MM.1S (cell line): ENCODE data around the gene MED27.

Experiments
- DNase-seq: peaks from one replicate; pipeline ENCODE4 v3.0.0-alpha.2; 2015
- H2AFZ ChIP-seq: fragments of 300-600 bp; sonication (generic); 2 replicates; pipeline ENCODE4 v1.6.0; 2016; ENCODE audit warnings: antibody characterized with exemption, low read length
- H3F3A ChIP-seq: fragments of 300-600 bp; sonication (generic); 2 replicates; pipeline ENCODE4 v1.6.1; 2016; ENCODE audit warnings: mild to moderate bottlenecking, antibody characterized with exemption, low read length, moderate library complexity, mixed read lengths; ENCODE audit not compliant: insufficient read depth
- H3K27ac ChIP-seq: fragments of 300-600 bp; sonication (generic); 2 replicates; pipeline ENCODE4 v1.5.1; 2016; ENCODE audit warnings: mild to moderate bottlenecking, low read length
- H3K27me3 ChIP-seq: fragments of 300-600 bp; sonication (generic); replicated peaks from 2 replicates; pipeline ENCODE4 v1.6.0; 2016; ENCODE audit warnings: low read length; ENCODE audit not compliant: insufficient read depth
- H3K36me3 ChIP-seq: fragments of 300-600 bp; sonication (generic); replicated peaks from 2 replicates; pipeline ENCODE4 v1.6.1; 2016; ENCODE audit warnings: mild to moderate bottlenecking, low read length, mixed read lengths; ENCODE audit not compliant: insufficient read depth
- H3K4me1 ChIP-seq: fragments of 300-600 bp; sonication (generic); 2 replicates; pipeline ENCODE4 v1.6.1; 2016; ENCODE audit warnings: low read length, mixed read lengths
- H3K4me2 ChIP-seq: fragments of 300-600 bp; sonication (generic); 2 replicates; pipeline ENCODE4 v1.6.0; 2016; ENCODE audit warnings: low read depth, low read length
- H3K4me3 ChIP-seq: fragments of 300-600 bp; sonication (generic); 2 replicates; pipeline ENCODE4 v1.5.1; 2016; ENCODE audit warnings: low read length, mixed read lengths
- H3K79me2 ChIP-seq: fragments of 300-600 bp; sonication (generic); 2 replicates; pipeline ENCODE4 v1.6.1; 2016; ENCODE audit warnings: mixed run types, low read length, mixed read lengths
- H3K9ac ChIP-seq: fragments of 300-600 bp; sonication (generic); 2 replicates; pipeline ENCODE4 v1.6.1; 2016; ENCODE audit warnings: low read length, mixed read lengths
- H3K9me2 ChIP-seq: fragments of 300-600 bp; sonication (generic); replicated peaks from 2 replicates; pipeline ENCODE4 v1.6.1; 2016; ENCODE audit warnings: mild to moderate bottlenecking, low read length, mixed read lengths; ENCODE audit not compliant: insufficient read depth
- H3K9me3 ChIP-seq: fragments of 300-600 bp; sonication (generic); replicated peaks from 2 replicates; pipeline ENCODE4 v1.6.1; 2016; ENCODE audit warnings: mild to moderate bottlenecking, low read length, mixed read lengths; ENCODE audit not compliant: insufficient read depth
- H4K20me1 ChIP-seq: fragments of 300-600 bp; sonication (generic); 2 replicates; pipeline ENCODE4 v1.6.1; 2016; ENCODE audit warnings: mild to moderate bottlenecking, low read length, moderate library complexity, mixed read lengths; ENCODE audit not compliant: insufficient read depth
- EZH2 ChIP-seq: fragments of 300-600 bp; sonication (generic); optimal IDR thresholded peaks from 2 replicates; pipeline ENCODE3; 2017; ENCODE audit warnings: low read depth, mild to moderate bottlenecking, antibody characterized with exemption, low read length, mixed read lengths
- EZH2phosphoT487 ChIP-seq: fragments of 300-600 bp; sonication (generic); IDR thresholded peaks from 2 replicates; pipeline ENCODE4 v1.6.1; 2018; ENCODE audit warnings: antibody characterized with exemption, low read length
- TF ChIP-seq, protein P1 (sequence below): fragments of 300-600 bp; sonication (generic); IDR thresholded peaks from 2 replicates; pipeline ENCODE4 v1.5.1; 2016; ENCODE audit warnings: antibody characterized with exemption, low read length, mixed read lengths

Gene MED27

GRCh38 chr9:132121021-132121420 lies 41.4 kb upstream of the MED27 start:
- H3K4me2 ChIP-seq = no peak overlapping the region
- H2AFZ ChIP-seq = no peak overlapping the region
- H3K4me1 ChIP-seq = no peaks in the 10 kb centered on the region
- no peaks in the 10 kb centered on the region for H3K9me3 ChIP-seq
- TF ChIP-seq EZH2 (no peak), EZH2phosphoT487 (no peak)
- TF ChIP-seq, protein P1, sequence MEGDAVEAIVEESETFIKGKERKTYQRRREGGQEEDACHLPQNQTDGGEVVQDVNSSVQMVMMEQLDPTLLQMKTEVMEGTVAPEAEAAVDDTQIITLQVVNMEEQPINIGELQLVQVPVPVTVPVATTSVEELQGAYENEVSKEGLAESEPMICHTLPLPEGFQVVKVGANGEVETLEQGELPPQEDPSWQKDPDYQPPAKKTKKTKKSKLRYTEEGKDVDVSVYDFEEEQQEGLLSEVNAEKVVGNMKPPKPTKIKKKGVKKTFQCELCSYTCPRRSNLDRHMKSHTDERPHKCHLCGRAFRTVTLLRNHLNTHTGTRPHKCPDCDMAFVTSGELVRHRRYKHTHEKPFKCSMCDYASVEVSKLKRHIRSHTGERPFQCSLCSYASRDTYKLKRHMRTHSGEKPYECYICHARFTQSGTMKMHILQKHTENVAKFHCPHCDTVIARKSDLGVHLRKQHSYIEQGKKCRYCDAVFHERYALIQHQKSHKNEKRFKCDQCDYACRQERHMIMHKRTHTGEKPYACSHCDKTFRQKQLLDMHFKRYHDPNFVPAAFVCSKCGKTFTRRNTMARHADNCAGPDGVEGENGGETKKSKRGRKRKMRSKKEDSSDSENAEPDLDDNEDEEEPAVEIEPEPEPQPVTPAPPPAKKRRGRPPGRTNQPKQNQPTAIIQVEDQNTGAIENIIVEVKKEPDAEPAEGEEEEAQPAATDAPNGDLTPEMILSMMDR = no peak
- DNase-seq = no peak
- no peaks in the 10 kb centered on the region for H3K9me2 ChIP-seq
- H3K4me3 ChIP-seq = no peak overlapping the region
- H3K27ac ChIP-seq = no peak overlapping the region
- H3K27me3 ChIP-seq = peaks cover 90% of the 10 kb centered on the region
- H3K9ac ChIP-seq = no peak overlapping the region
- H3K79me2 ChIP-seq = no peaks in the 10 kb centered on the region
- no peaks in the 10 kb centered on the region for H3K36me3 ChIP-seq
- no peaks in the 10 kb centered on the region for H3F3A ChIP-seq
- H4K20me1 ChIP-seq = no peaks in the 10 kb centered on the region

DNA sequence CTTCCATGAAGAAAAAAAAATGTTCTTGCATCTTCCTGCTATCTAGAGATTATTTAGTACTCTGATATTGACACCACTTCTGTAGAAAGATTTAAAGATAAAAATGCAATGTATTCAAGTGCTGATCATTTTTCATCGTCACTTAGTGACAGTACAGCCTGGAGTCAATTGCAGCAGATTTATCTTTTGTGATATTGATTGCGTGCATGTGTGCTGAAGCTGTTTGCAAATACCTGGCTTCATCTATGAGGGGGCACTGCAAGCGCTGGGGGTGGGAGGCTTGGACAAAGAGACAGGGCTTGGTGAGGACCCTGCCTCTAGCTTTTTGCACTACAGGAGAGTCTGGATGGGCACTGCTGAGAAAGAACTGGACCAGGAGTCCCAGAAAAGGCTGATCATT lies 38.0 kb upstream of the MED27 start:
- Histone ChIP-seq H3K27me3 (peaks cover 81% of the 10 kb centered on the region), H3F3A (no peaks in the 10 kb centered on the region), H3K9me3 (no peaks in the 10 kb centered on the region), H3K36me3 (no peaks in the 10 kb centered on the region), H3K27ac (no peak overlapping the region), H3K4me2 (no peak overlapping the region), H3K79me2 (no peaks in the 10 kb centered on the region), H3K4me1 (no peaks in the 10 kb centered on the region), H3K4me3 (no peak overlapping the region), H2AFZ (no peak overlapping the region), H3K9ac (no peak overlapping the region), H4K20me1 (no peaks in the 10 kb centered on the region), H3K9me2 (no peaks in the 10 kb centered on the region)
- no peak for DNase-seq
- TF ChIP-seq EZH2 = no peak

GRCh38 chr9:132116583-132116982 lies 36.9 kb upstream of the MED27 start:
- Histone ChIP-seq H2AFZ (no peak overlapping the region), H3K27me3 (peaks cover 81% of the 10 kb centered on the region), H3K79me2 (no peaks in the 10 kb centered on the region), H3K36me3 (no peaks in the 10 kb centered on the region), H3K9ac (no peak overlapping the region), H3K4me3 (no peak overlapping the region), H3K9me2 (no peaks in the 10 kb centered on the region), H3K4me2 (no peak overlapping the region), H3F3A (no peaks in the 10 kb centered on the region), H3K9me3 (no peaks in the 10 kb centered on the region), H3K4me1 (no peaks in the 10 kb centered on the region), H3K27ac (no peak overlapping the region), H4K20me1 (no peaks in the 10 kb centered on the region)
- DNase-seq = no peak
- TF ChIP-seq, protein P1 = no peak
- TF ChIP-seq EZH2 (no peak), EZH2phosphoT487 (no peak)

DNA sequence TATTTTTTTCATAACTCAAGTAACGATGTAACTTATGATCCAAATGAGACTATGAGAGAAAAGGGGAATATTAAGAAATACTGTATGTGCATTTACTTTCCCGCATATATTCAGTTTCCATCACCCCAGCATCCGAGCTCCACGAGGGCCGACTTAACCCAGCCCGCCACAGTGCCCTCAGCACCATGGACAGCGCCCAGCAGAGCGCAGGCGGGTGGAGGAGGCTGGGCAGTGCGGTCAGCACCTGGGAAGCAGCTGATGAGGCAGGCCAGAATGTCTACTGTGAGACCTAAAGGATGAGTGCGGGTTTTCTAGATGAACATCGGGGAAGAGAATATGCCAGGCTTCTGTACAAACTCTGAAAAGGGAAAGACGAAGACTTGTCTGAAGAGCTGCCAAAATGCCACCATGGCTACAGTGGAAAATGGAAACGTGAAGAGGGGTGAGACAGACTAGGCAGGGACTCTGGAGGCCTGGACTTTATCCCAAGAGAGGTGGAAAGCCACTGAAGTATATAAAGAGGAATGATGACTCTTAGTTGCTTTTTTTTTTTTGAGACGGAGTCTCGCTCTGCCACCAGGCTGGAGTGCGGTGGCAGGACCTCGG lies 34.5 kb upstream of the MED27 start:
- no peaks in the 10 kb centered on the region for H3K9me2 ChIP-seq
- no peak overlapping the region for H3K27ac ChIP-seq
- H3K27me3 ChIP-seq = peaks cover 88% of the 10 kb centered on the region
- no peak overlapping the region for H2AFZ ChIP-seq
- H3K79me2 ChIP-seq = no peaks in the 10 kb centered on the region
- TF ChIP-seq, protein P1 = no peak
- TF ChIP-seq EZH2phosphoT487 = no peak
- TF ChIP-seq EZH2 = no peak
- no peaks in the 10 kb centered on the region for H3K36me3 ChIP-seq
- peak; percentile 33 for DNase-seq
- H3K9ac ChIP-seq = no peak overlapping the region
- H3F3A ChIP-seq = no peaks in the 10 kb centered on the region
- no peaks in the 10 kb centered on the region for H3K9me3 ChIP-seq
- H3K4me3 ChIP-seq = no peak overlapping the region
- no peaks in the 10 kb centered on the region for H4K20me1 ChIP-seq
- H3K4me1 ChIP-seq = no peaks in the 10 kb centered on the region
- no peak overlapping the region for H3K4me2 ChIP-seq
